ENCODE measurements around the gene C1orf105. TPM values are rescaled to one million over a fixed set of nuclear protein-coding genes. Genes with fewer than 3 reads are reported as not detected.

The C1orf105 gene
- total and polyA plus RNA-seq, 2 of the 8 experiments (the other 6 are each of a cell fraction or from before 2014, with no cell fraction given) = not detected

DNA sequence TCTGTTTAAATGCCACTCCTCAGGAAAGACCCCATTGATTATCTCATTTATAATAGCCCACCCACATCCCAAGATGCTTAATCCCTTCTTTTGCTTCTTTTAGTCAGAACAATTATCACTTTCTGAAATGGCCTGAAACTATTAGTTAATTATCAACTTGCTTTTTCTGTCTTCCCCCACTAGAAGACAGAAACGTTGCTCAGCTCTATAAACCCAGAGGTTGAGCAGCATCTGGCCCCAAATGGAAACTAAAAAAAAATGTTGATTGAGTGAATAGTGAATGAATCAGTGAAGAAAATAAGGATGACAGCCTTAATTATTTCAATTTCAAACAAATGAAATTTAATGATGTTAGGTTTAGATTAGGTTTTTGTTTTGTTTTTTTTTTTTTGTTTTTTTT, 61.6 kb downstream of the C1orf105 start (continued):
- TF ChIP-seq POU5F1 (IDR thresholded peaks at IDR 0.05; ENCODE audit: low read depth, low read length) = no peak

DNA sequence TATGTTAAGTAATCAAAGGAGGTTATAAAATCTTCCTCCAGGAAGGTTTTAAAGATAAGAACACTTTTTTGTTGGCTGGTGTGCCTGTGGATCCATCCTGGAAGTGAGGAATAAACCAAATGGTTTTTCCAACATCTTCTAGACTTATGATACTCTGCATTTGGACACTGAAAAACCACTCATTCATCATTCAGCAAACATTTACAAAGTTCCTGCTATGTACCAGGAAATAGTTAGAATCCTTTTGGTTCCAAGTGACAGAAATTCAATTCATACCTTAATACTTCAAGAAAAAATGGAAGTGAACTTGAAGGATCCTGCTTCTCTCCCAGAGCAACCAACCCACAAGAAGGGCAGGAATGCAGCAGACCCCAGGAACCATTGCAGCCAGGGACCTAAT, 63.0 kb downstream of the C1orf105 start:
- no peaks in the 10 kb centered on the region for H3K27me3 ChIP-seq (replicated peaks in 1 of 4; ENCODE audit: control insufficient read depth in 3 of 4, extremely low read depth in 1 of 4, insufficient read depth in 3 of 4, low read length in 3 of 4)
- H3K23me2 ChIP-seq (ENCODE audit: low read depth, low read length) = no peaks in the 10 kb centered on the region
- no peak overlapping the region for H3K4me2 ChIP-seq (ENCODE audit: insufficient read depth in 1 of 2, low read depth in 2 of 2, low read length in 2 of 2)
- H2BK20ac ChIP-seq (ENCODE audit: low read length) = no peak overlapping the region
- no peak overlapping the region for H2AK5ac ChIP-seq (ENCODE audit: low read depth, low read length)
- H3K9me3 ChIP-seq (ENCODE audit: insufficient read depth in 2 of 2, low read depth in 1 of 2, low read length in 1 of 2) = no peaks in the 10 kb centered on the region
- no peak overlapping the region for H2AFZ ChIP-seq (ENCODE audit: low read length)
- H2BK12ac ChIP-seq (ENCODE audit: low read depth, low read length) = no peak overlapping the region
- no peaks in the 10 kb centered on the region for H3K79me1 ChIP-seq (ENCODE audit: low read depth, low read length)
- no peak overlapping the region for H3K4ac ChIP-seq (replicated peaks; ENCODE audit: insufficient read length, low read depth, low read length)
- no peak overlapping the region for H2BK15ac ChIP-seq (ENCODE audit: low read length)
- H3K4me1 ChIP-seq (replicated peaks in 1 of 4; ENCODE audit: control insufficient read depth in 3 of 4, insufficient read depth in 4 of 4, low read length in 3 of 4) = no peaks in the 10 kb centered on the region; a peak in 1 of 7 replicates
- POLR2A ChIA-PET (ENCODE audit: partially characterized antibody) = no interaction called here
- no peaks in the 10 kb centered on the region for H3K79me2 ChIP-seq (ENCODE audit: control insufficient read depth in 1 of 2, insufficient read depth in 2 of 2, low read length in 2 of 2)
- DNase-seq (ENCODE audit: low read depth in 1 of 2, low spot score in 2 of 2) = no peak
- H3K4me3 ChIP-seq (ENCODE audit: extremely low read depth in 1 of 4, insufficient read depth in 2 of 4, low read depth in 3 of 4, low read length in 4 of 4) = no peak overlapping the region
- no peak overlapping the region for H3K27ac ChIP-seq (ENCODE audit: low read depth, low read length)
- no peaks in the 10 kb centered on the region for H3K36me3 ChIP-seq (ENCODE audit: control insufficient read depth in 2 of 4, insufficient read depth in 4 of 4, low read length in 3 of 4)
- H4K91ac ChIP-seq (replicated peaks; ENCODE audit: insufficient read length, low read length) = no peak overlapping the region
- no peak overlapping the region for H3K14ac ChIP-seq (ENCODE audit: insufficient read length)
- CTCF ChIA-PET (ENCODE audit: partially characterized antibody) = no interaction called here
- H3K56ac ChIP-seq (replicated peaks; ENCODE audit: insufficient read length, low read depth, low read length) = no peak overlapping the region
- no peak overlapping the region for H2BK5ac ChIP-seq (ENCODE audit: low read depth, low read length)
- H4K5ac ChIP-seq (ENCODE audit: insufficient read length, low read depth, low read length) = no peak overlapping the region
- no peak overlapping the region for H3K9ac ChIP-seq (replicated peaks in 1 of 4; ENCODE audit: extremely low read depth in 1 of 4, low read depth in 3 of 4, low read length in 3 of 4)
- H2BK120ac ChIP-seq (replicated peaks; ENCODE audit: low read depth, low read length) = no peak overlapping the region
- no peak overlapping the region for H3K23ac ChIP-seq (ENCODE audit: insufficient read length)
- H4K8ac ChIP-seq (ENCODE audit: extremely low read depth, insufficient read depth, low read length) = no peak overlapping the region
- no peak for TF ChIP-seq PHF8 (conservative IDR thresholded peaks at IDR 0.05; ENCODE audit: low read depth, low read length)
- TF ChIP-seq RXRA (IDR thresholded peaks at IDR 0.05; ENCODE audit: insufficient read depth, low read depth, low read length) = no peak
- TF ChIP-seq TBP (IDR thresholded peaks at IDR 0.05; ENCODE audit: low read depth, low read length) = no peak
- TF ChIP-seq ASH2L (IDR thresholded peaks at IDR 0.05; ENCODE audit: low read length) = no peak
- TF ChIP-seq POLR2A (IDR thresholded peaks at IDR 0.05; ENCODE audit: control extremely low read depth in 1 of 2, low read depth in 2 of 2, low read length in 2 of 2) = no peak
- TF ChIP-seq, protein P1, sequence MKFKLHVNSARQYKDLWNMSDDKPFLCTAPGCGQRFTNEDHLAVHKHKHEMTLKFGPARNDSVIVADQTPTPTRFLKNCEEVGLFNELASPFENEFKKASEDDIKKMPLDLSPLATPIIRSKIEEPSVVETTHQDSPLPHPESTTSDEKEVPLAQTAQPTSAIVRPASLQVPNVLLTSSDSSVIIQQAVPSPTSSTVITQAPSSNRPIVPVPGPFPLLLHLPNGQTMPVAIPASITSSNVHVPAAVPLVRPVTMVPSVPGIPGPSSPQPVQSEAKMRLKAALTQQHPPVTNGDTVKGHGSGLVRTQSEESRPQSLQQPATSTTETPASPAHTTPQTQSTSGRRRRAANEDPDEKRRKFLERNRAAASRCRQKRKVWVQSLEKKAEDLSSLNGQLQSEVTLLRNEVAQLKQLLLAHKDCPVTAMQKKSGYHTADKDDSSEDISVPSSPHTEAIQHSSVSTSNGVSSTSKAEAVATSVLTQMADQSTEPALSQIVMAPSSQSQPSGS (IDR thresholded peaks at IDR 0.05; ENCODE audit: low read length) = no peak
- TF ChIP-seq TAF1 (IDR thresholded peaks at IDR 0.05; ENCODE audit: low read depth, low read length) = no peak
- TF ChIP-seq HDAC6 (IDR thresholded peaks at IDR 0.05; ENCODE audit: low read depth, low read length) = no peak
- TF ChIP-seq SP1 (IDR thresholded peaks at IDR 0.05; ENCODE audit: low read depth, low read length) = no peak
- no peak for TF ChIP-seq CBX5 (IDR thresholded peaks at IDR 0.05; ENCODE audit: low read depth, low read length)
- no peak for TF ChIP-seq KDM5A (IDR thresholded peaks at IDR 0.05; ENCODE audit: low read length)
- no peak for TF ChIP-seq BCL11A (IDR thresholded peaks at IDR 0.05; ENCODE audit: low read depth in 2 of 2, low read length in 2 of 2)
- no peak for TF ChIP-seq SRF (IDR thresholded peaks at IDR 0.05; ENCODE audit: low read depth, low read length)
- FAIRE-seq = no peak
- no peaks in the 10 kb centered on the region for H4K20me1 ChIP-seq (replicated peaks in 1 of 2; ENCODE audit: control insufficient read depth in 1 of 2, insufficient read depth in 2 of 2, low read length in 2 of 2)
- H3K18ac ChIP-seq (ENCODE audit: extremely low read depth, low read length) = no peak overlapping the region
